IMR-90 (cell line): Measurements from ENCODE around the gene PDE6B. TPM values are rescaled to one million over a fixed set of nuclear protein-coding genes. Genes with fewer than 3 reads are reported as not detected.

Experiments used
- ATAC-seq: fragments of 200-7000 bp; cut with Tn5 transposase; 2 replicates; pipeline ENCODE4 v1.9.1; 2020; ENCODE audit warnings: low read depth, mild to moderate bottlenecking, moderate library complexity
- BruUV-seq: library from RNA; stranded (reverse); fragments of 400-500 nt; replicated peaks from 2 replicates; lab custom pipeline; 2021; lab: Mats Ljungman, UMichigan
- CTCF ChIA-PET: fragments of 300-600 bp; formaldehyde crosslinking; extraction: SDS; loops from one replicate; lab custom pipeline; 2021; ENCODE audit warnings: antibody characterized with exemption; lab: Yijun Ruan, JAX
- POLR2A ChIA-PET: fragments of 300-600 bp; sonication (Branson Sonifier 250); formaldehyde crosslinking; loops from one replicate; lab custom pipeline; 2022; ENCODE audit warnings: antibody characterized with exemption; ENCODE audit not compliant: unreplicated experiment; lab: Charles Lee
- DNase-seq: peaks from one replicate; pipeline ENCODE4 v3.0.0; 2013
- H2AFZ ChIP-seq: replicated peaks from 2 replicates; pipeline ENCODE3; 2013; ENCODE audit warnings: low read length, mild to moderate bottlenecking; ENCODE audit not compliant: poor library complexity
- H2AK5ac ChIP-seq: 2 replicates; pipeline ENCODE4 v1.6.1; 2013; ENCODE audit warnings: low read depth, low read length, inconsistent platforms
- H2AK9ac ChIP-seq: replicated peaks from 2 replicates; pipeline ENCODE3; 2013; ENCODE audit warnings: mild to moderate bottlenecking, low read depth, low read length, moderate library complexity; ENCODE audit not compliant: poor library complexity
- H2BK120ac ChIP-seq: 2 replicates; pipeline ENCODE4 v1.6.1; 2013; ENCODE audit warnings: low read depth, low read length, inconsistent platforms
- H2BK15ac ChIP-seq: 3 replicates; pipeline ENCODE4 v1.6.1; 2013; ENCODE audit warnings: low read depth, low read length, inconsistent platforms
- H2BK20ac ChIP-seq: 2 replicates; pipeline ENCODE4 v1.6.1; 2013; ENCODE audit warnings: low read depth, mild to moderate bottlenecking, inconsistent platforms, low read length, moderate library complexity
- H2BK5ac ChIP-seq: 2 replicates; pipeline ENCODE4 v1.6.1; 2013; ENCODE audit warnings: mild to moderate bottlenecking, low read depth, low read length, inconsistent platforms; ENCODE audit not compliant: poor library complexity, severe bottlenecking
- H3K14ac ChIP-seq: replicated peaks from 2 replicates; pipeline ENCODE4 v1.6.1; 2013; ENCODE audit warnings: low read depth, low read length, inconsistent platforms
- H3K18ac ChIP-seq: 2 replicates; pipeline ENCODE4 v1.6.1; 2013; ENCODE audit warnings: low read depth, low read length, control low read depth
- H3K23ac ChIP-seq: 2 replicates; pipeline ENCODE4 v1.6.1; 2013; ENCODE audit warnings: low read depth, low read length, inconsistent platforms
- H3K27ac ChIP-seq: 2 replicates; pipeline ENCODE4 v1.5.1; 2013; ENCODE audit warnings: mild to moderate bottlenecking, control low read depth, low read length; ENCODE audit not compliant: insufficient read depth
- H3K27me3 ChIP-seq: 2 replicates; pipeline ENCODE4 v1.6.1; 2013; ENCODE audit warnings: low read length; ENCODE audit not compliant: control insufficient read depth, insufficient read depth
- H3K36me3 ChIP-seq: 2 replicates; pipeline ENCODE4 v1.6.1; 2013; ENCODE audit warnings: low read length, mixed read lengths; ENCODE audit not compliant: control insufficient read depth, insufficient read depth
- H3K4ac ChIP-seq: 2 replicates; pipeline ENCODE4 v1.6.1; 2013; ENCODE audit warnings: low read depth, low read length, inconsistent platforms
- H3K4me1 ChIP-seq: 2 replicates; pipeline ENCODE4 v1.6.1; 2013; ENCODE audit warnings: low read length, mixed read lengths; ENCODE audit not compliant: control insufficient read depth, insufficient read depth
- H3K4me2 ChIP-seq: 2 replicates; pipeline ENCODE4 v1.6.1; 2013; ENCODE audit warnings: low read depth, mild to moderate bottlenecking, control low read depth, low read length, moderate library complexity
- H3K4me3 ChIP-seq: 2 replicates; pipeline ENCODE4 v1.5.1; 2013; ENCODE audit warnings: low read depth, mild to moderate bottlenecking, control low read depth, low read length, moderate library complexity; ENCODE audit not compliant: insufficient read depth
- H3K56ac ChIP-seq: 2 replicates; pipeline ENCODE4 v1.6.1; 2013; ENCODE audit warnings: low read length, inconsistent platforms; ENCODE audit not compliant: insufficient read depth; ENCODE audit errors: extremely low read depth
- H3K79me1 ChIP-seq, 2 experiments: 2 replicates each; pipeline ENCODE4 v1.6.1; 2013; ENCODE audit warnings: low read length in 2 of 2, inconsistent platforms in 1 of 2, low read depth in 1 of 2
- H3K9ac ChIP-seq: 2 replicates; pipeline ENCODE4 v1.6.1; 2013; ENCODE audit warnings: low read depth, low read length, control low read depth
- H3K9me1 ChIP-seq: 2 replicates; pipeline ENCODE4 v1.6.1; 2013; ENCODE audit warnings: low read length, inconsistent platforms; ENCODE audit not compliant: insufficient read depth
- H3K9me3 ChIP-seq: 2 replicates; pipeline ENCODE4 v1.6.1; 2013; ENCODE audit warnings: low read length; ENCODE audit not compliant: control insufficient read depth, insufficient read depth
- H4K20me1 ChIP-seq: 2 replicates; pipeline ENCODE4 v1.6.1; 2013; ENCODE audit warnings: low read length, inconsistent platforms; ENCODE audit not compliant: insufficient read depth
- H4K5ac ChIP-seq: 2 replicates; pipeline ENCODE4 v1.6.1; 2013; ENCODE audit warnings: mild to moderate bottlenecking, low read depth, low read length, control low read depth
- H4K8ac ChIP-seq, 2 experiments: 2 replicates each; pipeline ENCODE4 v1.6.1; 2013; ENCODE audit warnings: low read depth in 2 of 2, low read length in 2 of 2, control low read depth in 1 of 2, inconsistent platforms in 1 of 2
- H4K91ac ChIP-seq: 2 replicates; pipeline ENCODE4 v1.6.1; 2013; ENCODE audit warnings: low read depth, low read length, inconsistent platforms; ENCODE audit not compliant: insufficient read depth
- BHLHE40 ChIP-seq: fragments of 150-350 bp; IDR thresholded peaks from 2 replicates; pipeline ENCODE4 v1.6.1; 2016; ENCODE audit warnings: mild to moderate bottlenecking, low read depth, low read length
- CEBPB ChIP-seq: IDR thresholded peaks from 2 replicates; pipeline ENCODE4 v1.6.1; 2012; ENCODE audit warnings: low read depth, low read length, improper control_type of control experiment
- CTCF ChIP-seq: conservative IDR thresholded peaks from 2 replicates; pipeline ENCODE4 v1.5.1; 2012; ENCODE audit warnings: mild to moderate bottlenecking, low read depth, low read length, improper control_type of control experiment
- ELK1 ChIP-seq: fragments of 150-350 bp; IDR thresholded peaks from 2 replicates; pipeline ENCODE4 v1.6.1; 2016; ENCODE audit warnings: low read depth, mild to moderate bottlenecking, low read length, moderate library complexity, borderline replicate concordance
- FOS ChIP-seq: fragments of 150-350 bp; IDR thresholded peaks from 2 replicates; pipeline ENCODE4 v1.6.1; 2016; ENCODE audit warnings: low read depth, low read length
- MAZ ChIP-seq: IDR thresholded peaks from 2 replicates; pipeline ENCODE4 v1.6.1; 2012; ENCODE audit warnings: low read depth, mild to moderate bottlenecking, low read length, improper control_type of control experiment, moderate library complexity, borderline replicate concordance
- MXI1 ChIP-seq: IDR thresholded peaks from 2 replicates; pipeline ENCODE4 v1.6.1; 2012; ENCODE audit warnings: low read depth, mild to moderate bottlenecking, low read length, moderate library complexity, borderline replicate concordance
- NFE2L2 ChIP-seq: fragments of 150-350 bp; IDR thresholded peaks from 2 replicates; pipeline ENCODE4 v1.6.1; 2016; ENCODE audit warnings: low read depth, mild to moderate bottlenecking, low read length
- POLR2A ChIP-seq: IDR thresholded peaks from 2 replicates; pipeline ENCODE4 v1.6.1; 2012; ENCODE audit warnings: mild to moderate bottlenecking, low read depth, low read length
- RAD21 ChIP-seq: IDR thresholded peaks from 2 replicates; pipeline ENCODE4 v1.6.1; 2012; ENCODE audit warnings: low read length, improper control_type of control experiment
- RFX5 ChIP-seq: IDR thresholded peaks from 2 replicates; pipeline ENCODE4 v1.8.0; 2012; ENCODE audit warnings: low read depth, mild to moderate bottlenecking, low read length, moderate library complexity
- SMC3 ChIP-seq: fragments of 150-350 bp; IDR thresholded peaks from 2 replicates; pipeline ENCODE4 v1.6.1; 2016; ENCODE audit warnings: low read depth, mild to moderate bottlenecking, antibody characterized with exemption, low read length, moderate library complexity
- WGBS, 2 experiments: methylation state at CpG; one replicate each; pipeline versions ENCODE4 v1.1.5 to v1.1.7; 2013; ENCODE audit warnings: missing lambda C conversion rate in 2 of 2; ENCODE audit not compliant: insufficient read length in 1 of 2; ENCODE audit errors: extremely low coverage in 2 of 2; 5-methylcytosine and 5-hydroxymethylcytosine counted together
- dilution Hi-C: fragments of 300-500 bp; cut with HindIII; formaldehyde crosslinking; loops from one replicate; pipeline ENCODE4 v1.14.3; 2018; ENCODE audit warnings: low sequenced_read_pairs; ENCODE audit not compliant: unreplicated experiment
- in situ Hi-C: fragments of 300-500 bp; cut with MboI; formaldehyde crosslinking; loops from 3 replicates; pipeline ENCODE4 v1.14.3; 2019; ENCODE audit warnings: low sequenced_read_pairs, inconsistent platforms, mixed read lengths
- intact Hi-C: fragments of 100-400 bp; cut with micrococcal nuclease; formaldehyde crosslinking; loops from 2 replicates; pipeline ENCODE4 v1.10.0; 2022
- polyA plus RNA-seq, 3 experiments: library from polyadenylated mRNA; depleted of rRNA; stranded (reverse); fragments of >200 nt; gene quantifications; 2 replicates each; pipeline ENCODE4 v1.2.3, GENCODE V29; 2012; ENCODE audit warnings: low replicate concordance in 1 of 3
- total RNA-seq: library from RNA; depleted of rRNA; stranded (reverse); fragments of >200 nt; gene quantifications from 2 replicates; pipeline ENCODE4 v1.2.3, GENCODE V29; 2012

Gene PDE6B
- total and polyA plus RNA-seq, 2 of the 4 experiments (the other 2 are of a cell fraction) = under 0.01 TPM; not detected in 1

- in situ Hi-C loops = no loop called here
- intact Hi-C loops = no loop called here
These were observed 9.2 kb downstream of the PDE6B start for GRCh38 chr4:634599-634985.

More at GRCh38 chr4:634599-634985, 9.2 kb downstream of the PDE6B start:
- Histone ChIP-seq H2BK20ac (no peak overlapping the region), H3K27ac (no peak overlapping the region), H4K5ac (no peak overlapping the region), H2BK5ac (no peak overlapping the region), H2AK9ac (no peak overlapping the region), H4K8ac (no peak overlapping the region), H3K9ac (no peak overlapping the region), H2AK5ac (no peak overlapping the region), H3K56ac (no peak overlapping the region), H2BK120ac (no peak overlapping the region), H2AFZ (no peak overlapping the region), H3K23ac (no peak overlapping the region), H3K4me3 (no peak overlapping the region), H3K27me3 (no peaks in the 10 kb centered on the region), H3K4me2 (no peak overlapping the region), H3K9me3 (peaks cover 23% of the 10 kb centered on the region), H4K20me1 (no peaks in the 10 kb centered on the region), H3K36me3 (no peaks in the 10 kb centered on the region), H3K18ac (no peak overlapping the region), H3K14ac (no peak overlapping the region), H3K9me1 (no peaks in the 10 kb centered on the region), H3K4me1 (no peaks in the 10 kb centered on the region), H3K79me1 (no peaks in the 10 kb centered on the region), H4K91ac (no peak overlapping the region), H3K4ac (no peak overlapping the region), H2BK15ac (no peak overlapping the region)
- TF ChIP-seq SMC3 (no peak), ELK1 (no peak), CTCF (no peak), RAD21 (no peak), MXI1 (no peak), MAZ (no peak), NFE2L2 (no peak), CEBPB (no peak), RFX5 (no peak), FOS (no peak), BHLHE40 (no peak), POLR2A (no peak)
- no peak for DNase-seq
- no peak for ATAC-seq
- no TSS peak for BruUV-seq
- dilution Hi-C loops = no loop called here
- WGBS, 2 experiments = 67% methylated on average over 3 of the region's 23 CpGs; no CpG with 5 or more reads in 1 of the 2 experiments
- POLR2A ChIA-PET = no interaction called here
- CTCF ChIA-PET = no interaction called here
